Chondrocyte (in vitro differentiated cells): Measurements from ENCODE around the gene DSE. TPM values are rescaled to one million over a fixed set of nuclear protein-coding genes. Genes with fewer than 3 reads are reported as not detected.

ENCODE experiments used
- DNase-seq: peaks from one replicate; pipeline ENCODE4 v3.0.0; 2021; ENCODE audit warnings: mixed read lengths, low spot score
- H3K27ac Mint-ChIP-seq: one replicate; pipeline ENCODE4 v1.8.0; 2021; ENCODE audit warnings: mild to moderate bottlenecking, moderate library complexity, mixed read lengths; ENCODE audit not compliant: unreplicated experiment
- H3K27me3 Mint-ChIP-seq: 2 replicates; pipeline ENCODE4 v1.8.0; 2021; ENCODE audit warnings: low read depth, mixed read lengths
- H3K36me3 Mint-ChIP-seq: 2 replicates; pipeline ENCODE4 v1.8.0; 2021; ENCODE audit warnings: low read depth, mixed read lengths
- H3K4me1 Mint-ChIP-seq: 2 replicates; pipeline ENCODE4 v1.8.0; 2021; ENCODE audit warnings: low read depth, mild to moderate bottlenecking, mixed read lengths
- H3K4me3 Mint-ChIP-seq: one replicate; pipeline ENCODE4 v1.8.0; 2021; ENCODE audit warnings: mild to moderate bottlenecking, moderate library complexity, mixed read lengths; ENCODE audit not compliant: unreplicated experiment
- H3K9me3 Mint-ChIP-seq: 2 replicates; pipeline ENCODE4 v1.8.0; 2021; ENCODE audit warnings: low read depth, mixed read lengths
- total RNA-seq: library from RNA; stranded (reverse); gene quantifications from 3 replicates; pipeline ENCODE4 v1.2.1, GENCODE V29; 2021
- TF ChIP-seq, protein P1 (sequence below): fragments of 200-600 bp; sonication (generic); IDR thresholded peaks from 2 replicates; pipeline ENCODE4 v1.5.0; 2021; ENCODE audit warnings: antibody characterized with exemption, mild to moderate bottlenecking, moderate library complexity

DSE gene
- total RNA-seq, 1 donor from 2014 or later, result 78.0 TPM

DNA sequence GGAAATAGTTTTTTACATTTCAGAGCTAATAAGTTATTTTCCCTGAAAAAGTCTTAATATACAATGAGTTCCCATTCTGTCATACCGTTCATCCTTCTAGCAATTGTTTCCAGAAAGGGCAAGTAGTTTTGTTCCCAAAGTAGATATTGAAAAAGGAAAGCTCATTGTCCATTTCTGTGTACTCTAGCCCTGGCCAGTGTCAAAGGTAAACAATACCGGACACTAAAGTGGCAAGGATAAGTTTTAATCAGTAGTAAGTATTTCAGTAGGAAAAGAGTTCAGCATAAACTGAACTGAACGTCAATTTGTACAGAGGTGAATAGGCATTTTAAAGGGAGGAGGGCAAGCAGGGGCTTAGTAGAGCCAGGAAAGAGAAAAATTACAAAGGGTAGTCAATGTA lies 46.9 kb downstream of the DSE start:
- Mint-ChIP-seq H3K36me3 (no peaks in the 10 kb centered on the region), H3K9me3 (no peaks in the 10 kb centered on the region), H3K4me3 (no peak overlapping the region), H3K4me1 (peaks cover 44% of the 10 kb centered on the region), H3K27ac (no peak overlapping the region), H3K27me3 (no peaks in the 10 kb centered on the region)
- TF ChIP-seq, protein P1, sequence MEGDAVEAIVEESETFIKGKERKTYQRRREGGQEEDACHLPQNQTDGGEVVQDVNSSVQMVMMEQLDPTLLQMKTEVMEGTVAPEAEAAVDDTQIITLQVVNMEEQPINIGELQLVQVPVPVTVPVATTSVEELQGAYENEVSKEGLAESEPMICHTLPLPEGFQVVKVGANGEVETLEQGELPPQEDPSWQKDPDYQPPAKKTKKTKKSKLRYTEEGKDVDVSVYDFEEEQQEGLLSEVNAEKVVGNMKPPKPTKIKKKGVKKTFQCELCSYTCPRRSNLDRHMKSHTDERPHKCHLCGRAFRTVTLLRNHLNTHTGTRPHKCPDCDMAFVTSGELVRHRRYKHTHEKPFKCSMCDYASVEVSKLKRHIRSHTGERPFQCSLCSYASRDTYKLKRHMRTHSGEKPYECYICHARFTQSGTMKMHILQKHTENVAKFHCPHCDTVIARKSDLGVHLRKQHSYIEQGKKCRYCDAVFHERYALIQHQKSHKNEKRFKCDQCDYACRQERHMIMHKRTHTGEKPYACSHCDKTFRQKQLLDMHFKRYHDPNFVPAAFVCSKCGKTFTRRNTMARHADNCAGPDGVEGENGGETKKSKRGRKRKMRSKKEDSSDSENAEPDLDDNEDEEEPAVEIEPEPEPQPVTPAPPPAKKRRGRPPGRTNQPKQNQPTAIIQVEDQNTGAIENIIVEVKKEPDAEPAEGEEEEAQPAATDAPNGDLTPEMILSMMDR, result no peak
- DNase-seq, result no peak

DNA sequence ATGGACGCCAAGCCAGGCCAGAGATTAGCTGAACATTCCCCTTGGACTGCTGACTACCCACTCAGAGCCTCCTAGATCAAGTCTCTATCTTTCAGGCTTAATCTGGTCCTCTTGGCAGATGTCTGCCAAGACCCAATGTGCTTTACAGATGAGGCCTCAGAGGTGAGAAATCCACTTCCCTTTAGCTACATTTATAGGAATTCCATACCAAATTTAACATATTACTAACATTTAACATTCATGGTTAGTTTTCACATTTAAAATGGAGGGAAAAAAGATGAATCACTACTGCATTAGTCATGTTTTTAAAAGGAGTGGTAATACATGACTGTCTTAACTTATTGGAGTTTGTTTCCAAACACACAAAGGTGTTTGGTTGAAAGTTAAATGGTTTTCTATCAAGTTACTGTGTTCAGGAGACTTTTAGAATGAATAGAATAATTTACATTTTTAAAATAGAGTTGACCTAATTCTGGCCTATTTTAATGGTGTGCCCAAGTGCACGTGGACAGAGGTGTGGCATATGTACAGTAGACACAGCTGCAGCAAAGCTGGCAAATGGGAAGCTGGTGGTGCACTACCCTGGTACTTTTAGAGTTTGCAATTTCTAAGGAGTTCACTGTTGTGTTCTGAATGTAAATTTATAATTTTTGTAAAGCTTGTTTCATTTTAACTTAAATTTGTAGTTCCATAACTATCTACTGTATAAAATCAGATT lies 48.5 kb downstream of the DSE start:
- Mint-ChIP-seq H3K4me1 (peaks cover 42% of the 10 kb centered on the region), H3K36me3 (no peaks in the 10 kb centered on the region), H3K27me3 (no peaks in the 10 kb centered on the region), H3K27ac (no peak overlapping the region), H3K9me3 (no peaks in the 10 kb centered on the region), H3K4me3 (no peak overlapping the region)
- DNase-seq, result no peak
- TF ChIP-seq, protein P1, result no peak

DNA sequence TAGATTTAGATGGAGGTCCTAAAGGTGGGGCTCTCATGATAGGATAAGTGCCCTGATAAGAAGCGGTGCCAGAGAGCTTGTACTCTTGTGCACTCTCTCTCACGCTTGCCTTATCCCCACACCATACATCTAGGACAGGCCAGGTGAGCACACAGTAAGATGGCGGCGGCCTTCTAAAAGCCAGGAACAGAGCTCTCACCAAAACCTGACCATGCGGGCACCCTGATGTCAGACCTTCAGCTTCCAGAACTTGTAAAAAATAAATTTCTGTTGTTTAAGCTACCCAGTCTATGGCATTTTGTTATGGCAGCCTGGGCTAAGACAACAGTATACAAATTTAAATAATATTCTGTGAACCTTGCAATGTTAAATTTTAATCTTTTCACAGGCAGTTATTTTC lies 49.6 kb downstream of the DSE start:
- Mint-ChIP-seq H3K36me3 (no peaks in the 10 kb centered on the region), H3K4me1 (peaks cover 40% of the 10 kb centered on the region), H3K4me3 (no peak overlapping the region), H3K27me3 (no peaks in the 10 kb centered on the region), H3K9me3 (no peaks in the 10 kb centered on the region), H3K27ac (no peak overlapping the region)
- TF ChIP-seq, protein P1, result no peak
- DNase-seq, result no peak

DNA sequence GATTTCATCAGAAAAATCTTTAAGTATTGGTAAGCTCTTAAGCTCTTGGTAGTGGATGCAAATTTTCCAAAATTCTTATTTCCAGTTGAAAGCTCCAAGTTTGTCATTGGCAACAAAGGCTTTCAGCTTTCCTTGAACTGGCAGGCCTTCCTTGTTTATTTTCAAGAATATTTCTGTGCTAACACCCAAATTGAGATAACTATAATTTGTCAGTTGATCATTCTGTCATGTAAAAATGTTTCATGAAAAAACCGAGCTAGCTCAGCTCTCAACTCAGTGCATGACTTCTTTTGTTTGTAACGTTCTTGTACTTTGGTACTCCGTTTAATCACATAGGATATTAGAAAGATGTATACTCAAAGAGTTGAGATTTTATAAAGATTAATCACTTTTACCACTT lies 51.5 kb downstream of the DSE start:
- DNase-seq, result no peak
- no peak overlapping the region for H3K27ac Mint-ChIP-seq

DNA sequence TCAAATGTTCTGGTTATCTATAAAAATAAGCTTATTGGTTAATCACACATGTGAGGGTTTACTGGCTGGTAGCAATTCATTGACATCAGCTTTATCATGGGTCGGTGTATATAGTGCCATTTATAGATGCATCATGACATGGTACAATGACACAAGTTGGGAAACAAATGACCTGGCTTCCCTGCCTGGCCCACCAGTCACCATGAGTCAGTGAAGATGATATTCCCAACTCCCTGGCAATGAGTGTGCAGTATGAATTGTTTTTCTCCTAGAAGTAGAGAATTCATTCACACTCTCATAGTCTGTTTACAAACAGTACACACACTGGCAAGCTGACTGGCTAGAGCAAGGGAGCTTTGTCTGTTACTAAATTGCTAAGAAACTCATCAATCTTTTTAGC lies 53.3 kb downstream of the DSE start:
- no peak for DNase-seq
- no peaks in the 10 kb centered on the region for H3K9me3 Mint-ChIP-seq

More for the DNA sequence above, 51.5 kb downstream of the DSE start:
- Mint-ChIP-seq H3K4me3 (no peak overlapping the region), H3K9me3 (no peaks in the 10 kb centered on the region), H3K4me1 (peaks cover 29% of the 10 kb centered on the region), H3K36me3 (peaks cover 8% of the 10 kb centered on the region), H3K27me3 (no peaks in the 10 kb centered on the region)
- TF ChIP-seq, protein P1, result no peak

More for the DNA sequence above, 53.3 kb downstream of the DSE start:
- Mint-ChIP-seq H3K27ac (no peak overlapping the region), H3K27me3 (no peaks in the 10 kb centered on the region), H3K4me1 (peaks cover 19% of the 10 kb centered on the region), H3K36me3 (peaks cover 18% of the 10 kb centered on the region), H3K4me3 (no peak overlapping the region)
- TF ChIP-seq, protein P1, result no peak
